ENCODE results near the gene NR1D1.

Gene NR1D1

GRCh38 chr17:40076591-40076990 is 23.8 kb downstream of the NR1D1 start:
- in situ Hi-C loops (cut with MboI; ENCODE audit: low sequenced_read_pairs) = no loop called here

GRCh38 chr17:40075942-40076498 is 24.4 kb downstream of the NR1D1 start:
- in situ Hi-C loops (cut with MboI; ENCODE audit: low sequenced_read_pairs) = no loop called here

DNA sequence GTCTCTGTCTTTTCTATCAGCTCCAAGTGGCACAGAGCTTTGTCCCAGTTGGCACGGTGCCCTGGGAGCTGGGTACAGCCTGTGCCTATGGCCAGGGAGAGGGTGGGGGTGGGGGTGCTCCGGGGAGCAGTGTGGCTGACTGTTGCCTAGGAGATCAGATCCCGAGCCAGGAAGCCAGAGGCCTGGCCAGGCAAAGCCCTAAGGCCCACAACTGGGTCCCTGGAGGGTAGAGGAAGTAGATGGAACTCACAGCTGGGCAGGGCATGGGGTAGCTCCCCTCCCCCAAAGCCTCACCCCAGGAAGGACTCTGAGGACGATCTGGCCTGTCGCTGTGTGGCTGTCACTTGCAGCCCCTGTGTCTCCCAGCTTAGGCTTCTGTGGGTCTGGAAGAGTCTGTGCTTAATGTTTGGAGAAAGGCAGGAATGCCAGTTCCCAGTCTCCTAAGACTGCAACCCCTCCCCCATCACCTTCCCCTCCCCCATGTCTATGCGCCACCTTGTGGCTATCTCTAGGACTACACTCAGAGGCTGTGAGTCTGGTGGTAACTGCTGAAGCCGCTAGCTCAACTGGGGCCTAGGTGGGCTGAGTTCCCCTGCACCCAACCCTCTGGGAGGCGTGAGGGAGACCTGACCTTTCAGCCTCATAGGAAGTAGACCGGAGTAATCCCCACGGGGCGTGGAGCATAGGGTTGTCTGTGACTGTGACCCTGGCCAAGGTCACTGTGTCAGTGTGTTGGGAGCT is 25.0 kb downstream of the NR1D1 start:
- in situ Hi-C loops (cut with MboI; ENCODE audit: low sequenced_read_pairs) = no loop called here

DNA sequence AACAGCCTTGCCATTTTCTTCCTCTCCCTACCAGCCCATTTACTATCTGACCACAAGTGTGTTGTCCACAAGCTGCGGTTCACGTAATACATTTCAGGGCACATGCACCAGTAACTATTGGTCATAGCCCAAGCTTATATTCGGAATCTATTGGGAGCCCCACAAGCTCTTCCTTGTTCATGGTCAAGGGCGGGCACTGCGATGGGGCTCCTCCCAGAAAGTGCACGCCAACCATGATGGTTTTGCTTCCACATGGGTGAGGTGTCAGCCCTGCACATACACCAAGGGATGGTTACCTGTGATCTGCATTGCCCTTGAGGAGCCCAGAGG is 25.6 kb downstream of the NR1D1 start:
- in situ Hi-C loops (cut with MboI; ENCODE audit: low sequenced_read_pairs) = no loop called here

GRCh38 chr17:40074175-40074512 is 26.2 kb downstream of the NR1D1 start:
- in situ Hi-C loops (cut with MboI; ENCODE audit: low sequenced_read_pairs) = no loop called here

DNA sequence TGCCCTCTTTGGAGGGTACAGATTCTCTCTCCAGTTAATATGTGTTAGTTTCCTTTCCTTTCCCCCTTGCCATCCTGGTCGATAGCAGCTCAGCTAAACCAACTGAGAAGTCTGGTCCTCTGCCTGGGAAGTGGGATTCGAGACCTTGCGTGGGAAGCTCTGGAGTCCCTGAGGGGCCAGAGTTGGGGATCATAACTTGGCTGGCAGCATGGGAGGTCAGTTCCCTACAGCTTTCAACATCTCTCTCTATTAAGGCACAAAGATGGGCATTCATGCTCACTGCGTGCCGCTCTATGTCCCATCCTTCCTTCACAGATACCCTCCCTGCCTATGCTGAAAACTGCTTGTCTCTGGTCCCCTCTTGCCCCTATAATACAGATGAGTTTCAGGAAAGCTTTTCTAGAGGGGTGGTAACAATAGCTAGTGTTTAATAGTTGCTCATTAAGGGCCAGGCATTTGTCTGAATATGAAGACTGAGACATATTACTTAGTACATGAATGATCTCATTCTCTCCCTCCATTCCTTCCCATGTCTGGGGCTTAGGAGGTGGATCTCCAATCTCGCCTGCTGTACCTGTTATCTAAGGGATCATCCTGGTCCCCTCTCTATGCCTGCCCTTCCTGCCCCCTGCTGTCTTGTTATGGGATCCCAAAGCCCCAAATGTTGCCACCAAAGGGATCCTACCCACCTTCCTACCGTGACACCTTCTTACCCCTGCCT is 26.8 kb downstream of the NR1D1 start:
- in situ Hi-C loops (cut with MboI; ENCODE audit: low sequenced_read_pairs) = no loop called here

- in situ Hi-C loops (cut with MboI; ENCODE audit: low sequenced_read_pairs) = no loop called here
These were observed 27.5 kb downstream of the NR1D1 start for GRCh38 chr17:40072735-40073346.

GRCh38 chr17:40072040-40072734 is 28.2 kb downstream of the NR1D1 start:
- in situ Hi-C loops (cut with MboI; ENCODE audit: low sequenced_read_pairs) = no loop called here

GRCh38 chr17:40071313-40072039 is 28.9 kb downstream of the NR1D1 start:
- in situ Hi-C loops (cut with MboI; ENCODE audit: low sequenced_read_pairs) = no loop called here

GRCh38 chr17:40070709-40071312 is 29.6 kb downstream of the NR1D1 start:
- in situ Hi-C loops (cut with MboI; ENCODE audit: low sequenced_read_pairs) = no loop called here

DNA sequence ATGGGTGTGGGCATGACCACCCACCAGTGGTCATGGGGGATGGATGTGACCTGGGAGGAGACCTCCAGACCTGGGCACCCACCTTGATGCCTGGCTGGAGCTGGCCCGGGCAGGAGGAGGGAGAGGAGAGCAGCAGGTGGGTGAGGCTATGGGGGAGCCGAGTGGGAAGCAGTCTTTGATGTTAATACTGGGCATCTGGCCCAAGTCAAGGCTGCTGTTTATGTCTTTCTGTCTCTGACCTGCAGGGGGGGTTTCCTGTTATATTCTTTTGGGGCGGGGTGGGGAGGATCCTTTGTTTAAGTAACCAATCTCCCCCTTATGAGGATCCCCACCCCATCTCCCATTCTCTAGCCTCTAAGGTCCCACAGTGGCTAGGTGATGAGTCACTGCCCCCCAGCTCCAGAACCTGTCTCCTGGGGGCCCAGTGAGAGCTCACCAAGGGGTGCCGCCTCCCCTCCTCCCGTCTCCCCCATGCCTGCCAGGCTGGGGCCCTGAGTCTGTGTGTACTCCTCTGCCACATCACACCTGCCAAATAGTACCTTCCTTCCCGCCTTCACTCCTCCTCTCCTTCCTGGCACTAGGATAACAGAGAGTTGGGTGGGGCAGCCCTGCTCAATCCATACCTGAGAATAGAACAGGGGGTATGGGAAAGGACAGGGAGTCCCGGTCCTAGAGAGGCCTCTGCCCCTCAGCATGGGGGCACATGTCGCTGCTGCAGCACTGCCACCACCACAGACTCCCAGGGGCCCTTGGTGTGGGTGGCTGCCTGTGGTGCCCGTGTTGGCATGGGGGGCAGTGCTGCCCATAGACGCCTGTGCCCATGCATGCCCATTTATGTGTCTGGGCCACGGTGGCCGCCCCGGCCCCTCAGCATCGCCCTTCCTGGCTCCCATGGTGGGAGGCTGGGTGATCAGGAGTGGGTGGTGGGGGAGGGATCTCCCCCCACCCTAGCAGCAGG is 30.4 kb downstream of the NR1D1 start:
- in situ Hi-C loops (cut with MboI; ENCODE audit: low sequenced_read_pairs) = no loop called here

DNA sequence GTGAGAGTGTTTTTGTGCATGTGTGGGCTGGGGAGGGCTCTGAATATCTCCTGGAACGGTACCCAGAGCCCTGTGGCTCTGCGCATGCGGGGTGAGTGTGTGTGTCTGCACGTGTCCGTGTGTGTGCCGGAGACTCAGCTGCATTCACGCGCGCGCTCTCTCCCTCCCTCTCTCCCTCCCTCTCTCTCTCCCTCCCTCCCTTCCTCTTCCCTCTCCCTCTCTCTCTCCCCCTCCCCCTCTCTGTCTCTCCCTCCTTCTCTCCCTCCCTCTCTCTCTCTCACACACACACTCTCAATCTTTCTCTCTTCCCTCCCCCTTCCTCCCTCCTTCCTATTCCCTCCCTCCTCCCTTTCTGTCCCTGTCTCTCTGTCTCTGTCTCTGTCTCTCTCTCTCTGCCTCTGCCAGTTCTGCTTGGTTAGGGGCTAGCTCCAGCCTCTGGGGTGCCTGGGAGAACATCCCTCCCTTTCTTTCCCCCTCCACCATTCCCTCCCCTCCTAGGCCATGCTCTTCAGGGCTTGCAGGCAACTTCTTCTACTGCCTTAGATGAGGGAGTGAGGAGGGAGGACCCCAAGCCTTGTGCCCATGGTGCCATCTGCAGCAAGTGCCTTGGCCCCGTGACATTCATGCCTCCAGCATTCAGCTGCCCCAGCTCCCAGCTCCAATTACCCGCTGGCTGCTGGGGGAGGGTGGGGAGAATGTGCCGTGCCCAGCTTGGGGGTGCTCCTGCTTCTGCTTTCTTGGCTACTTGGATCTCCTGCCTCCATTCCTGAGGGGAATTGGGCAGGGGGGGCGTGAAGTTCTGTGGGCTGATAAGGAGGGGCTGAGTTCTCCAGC is 31.3 kb downstream of the NR1D1 start:
- in situ Hi-C loops (cut with MboI; ENCODE audit: low sequenced_read_pairs) = no loop called here

- in situ Hi-C loops (cut with MboI; ENCODE audit: low sequenced_read_pairs) = no loop called here
These were observed 31.8 kb downstream of the NR1D1 start for GRCh38 chr17:40068584-40068916.

GRCh38 chr17:40068129-40068581 is 32.2 kb downstream of the NR1D1 start:
- in situ Hi-C loops (cut with MboI; ENCODE audit: low sequenced_read_pairs) = no loop called here

DNA sequence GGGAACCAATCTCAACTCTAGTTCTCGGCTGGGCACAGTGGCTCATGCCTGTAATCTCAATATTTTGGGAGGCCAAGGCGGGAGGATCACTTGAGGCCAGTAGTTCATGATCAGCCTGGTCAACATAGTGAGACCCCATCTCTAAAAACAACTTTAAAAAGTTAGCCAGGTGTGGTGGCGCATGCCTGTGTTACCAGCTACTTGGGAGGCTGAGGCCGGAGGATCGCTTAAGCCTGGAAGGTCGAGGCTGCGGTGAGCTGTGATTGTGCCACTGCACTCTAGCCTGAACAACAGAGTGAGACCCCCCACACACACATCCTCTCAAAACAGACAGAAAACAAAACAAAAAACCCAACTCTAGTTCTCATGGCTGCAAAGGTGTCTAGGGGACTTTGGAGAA is 32.7 kb downstream of the NR1D1 start:
- in situ Hi-C loops (cut with MboI; ENCODE audit: low sequenced_read_pairs) = no loop called here

DNA sequence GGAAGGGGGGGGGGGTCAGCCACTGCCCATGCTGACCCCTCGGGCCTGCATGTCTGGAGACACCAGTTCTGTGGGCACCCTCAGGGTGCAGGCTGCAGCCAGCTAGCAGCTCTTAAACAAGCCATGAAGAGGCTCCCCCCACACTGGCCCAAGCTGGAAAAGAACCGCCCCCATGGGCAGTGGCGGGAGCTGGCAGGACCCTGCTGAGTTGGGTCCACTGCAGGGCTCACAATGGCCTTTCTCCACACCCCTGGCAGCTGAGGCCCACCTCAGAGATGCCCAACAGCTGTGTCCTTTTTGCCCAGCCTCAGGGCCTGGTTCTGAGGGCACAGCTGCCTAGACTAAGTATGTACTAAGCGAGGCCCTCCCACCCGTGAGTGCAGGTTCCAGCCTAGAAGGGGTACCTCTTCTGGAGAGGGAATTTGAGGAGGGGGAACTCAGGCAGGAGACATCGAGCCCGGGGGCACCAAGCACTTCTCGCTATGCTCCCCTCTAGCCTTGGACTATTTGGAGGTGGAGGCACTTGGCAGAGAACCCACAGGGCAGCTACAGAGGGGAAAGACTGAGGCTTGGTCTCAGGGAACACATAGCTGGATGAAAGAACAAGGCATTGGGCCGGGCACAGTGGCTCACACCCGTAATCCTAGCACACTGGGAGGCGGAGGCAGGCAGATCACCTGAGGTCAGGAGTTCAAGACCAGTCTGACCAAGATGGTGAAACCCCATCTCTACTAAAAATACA is 34.4 kb downstream of the NR1D1 start:
- in situ Hi-C loops (cut with MboI; ENCODE audit: low sequenced_read_pairs) = no loop called here

DNA sequence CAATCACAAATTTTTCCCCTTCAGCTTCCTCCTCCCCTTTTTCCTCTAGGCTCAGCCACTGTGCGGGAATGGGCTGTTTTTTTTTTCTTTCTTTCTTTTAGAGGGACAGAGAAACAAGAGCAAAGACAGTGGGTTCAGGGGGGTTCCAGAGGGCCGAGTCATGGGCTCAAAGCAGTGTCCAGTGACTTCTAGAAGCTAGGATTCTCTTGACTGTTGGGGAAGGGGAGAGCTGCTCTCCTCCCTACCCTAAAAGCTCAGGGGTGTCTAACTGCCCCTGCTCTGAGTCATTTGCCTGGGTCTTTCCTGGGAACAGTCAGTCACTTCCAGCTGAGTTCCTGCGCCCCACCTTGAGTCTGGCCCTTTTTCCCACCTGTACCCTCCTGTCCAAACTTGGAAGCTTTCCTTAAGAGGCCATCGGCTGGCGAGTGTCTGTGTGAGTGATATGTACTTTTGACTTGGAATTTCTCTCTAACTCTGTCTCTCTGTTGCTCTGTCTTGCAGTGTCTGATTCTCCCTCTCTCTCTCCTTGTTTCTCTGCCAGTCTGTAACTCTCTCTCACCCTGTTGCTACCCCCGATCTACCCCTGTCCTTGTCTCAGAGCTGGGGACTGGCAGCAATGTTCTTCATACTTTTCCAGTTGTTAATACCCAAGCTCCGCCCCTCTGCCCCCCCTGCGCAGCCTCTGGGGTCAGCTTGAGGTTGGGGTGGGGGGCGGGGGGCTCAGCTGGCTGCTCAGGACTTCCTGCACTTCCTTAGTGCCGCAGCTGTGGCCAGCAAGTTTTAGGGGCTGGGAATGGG is 35.2 kb downstream of the NR1D1 start:
- in situ Hi-C loops (cut with MboI; ENCODE audit: low sequenced_read_pairs) = no loop called here
